NCI-H774 (cell line): Measurements from ENCODE around the gene NTF3.
"Not testable (repeated sequence)": the region's sequence is repeated elsewhere in the genome, so short reads cannot be mapped to it uniquely, and the experiment has no call there.

Experiments
- DNase-seq: peaks from one replicate; lab custom pipeline; 2025; lab: John Stamatoyannopoulos, UW

Gene NTF3

GRCh38 chr12:5534426-5535199, 102.7 kb downstream of the NTF3 start:
- no peak for DNase-seq

DNA sequence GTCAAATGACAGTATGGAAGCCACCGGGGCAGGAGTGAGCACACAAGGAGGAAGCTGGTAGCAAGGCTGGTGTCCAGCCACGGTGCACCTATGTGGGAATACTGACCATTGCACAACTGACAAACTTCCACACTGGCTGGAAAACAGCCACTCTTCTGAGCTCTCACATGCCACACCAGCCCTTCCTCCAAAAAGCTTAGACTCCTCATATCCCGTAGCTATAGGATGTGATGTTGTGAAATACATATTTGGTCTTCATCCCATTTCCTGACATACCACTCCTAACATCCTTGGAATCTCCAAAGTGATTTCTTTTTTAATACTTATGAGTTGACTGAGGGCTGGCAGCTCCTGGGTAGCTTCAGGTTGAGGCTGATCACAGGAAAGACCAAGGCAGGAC, 103.6 kb downstream of the NTF3 start:
- no peak for DNase-seq

DNA sequence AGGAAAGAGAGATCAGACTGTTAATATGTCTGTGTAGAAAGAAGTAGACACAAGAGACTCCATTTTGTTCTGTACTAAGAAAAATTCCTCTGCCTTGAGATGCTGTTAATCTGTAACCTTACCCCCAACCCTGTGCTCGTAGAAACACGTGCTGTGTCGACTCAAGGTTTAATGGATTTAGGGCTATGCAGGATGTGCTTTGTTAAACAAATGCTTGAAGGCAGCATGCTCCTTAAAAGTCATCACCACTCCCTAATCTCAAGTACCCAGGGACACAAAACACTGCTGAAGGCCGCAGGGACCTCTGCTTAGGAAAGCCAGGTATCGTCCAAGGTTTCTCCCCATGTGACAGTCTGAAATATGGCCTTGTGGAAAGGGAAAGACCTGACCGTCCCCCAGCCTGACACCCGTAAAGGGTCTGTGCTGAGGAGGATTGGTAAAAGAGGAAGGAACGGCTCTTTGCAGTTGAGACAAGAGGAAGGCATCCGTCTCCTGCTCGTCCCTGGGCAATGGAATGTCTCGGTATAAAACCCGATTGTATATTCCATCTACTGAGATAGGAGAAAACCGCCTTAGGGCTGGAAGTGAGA, 105.2 kb downstream of the NTF3 start:
- not testable (repeated sequence) for DNase-seq

GRCh38 chr12:5537771-5538170, 105.9 kb downstream of the NTF3 start:
- DNase-seq = no peak
